Activated T-helper 2 cell treated with anti-CD3 and anti-CD28 coated beads, Interferon-gamma antibody, Interleukin-2, Interleukin-4, amounts not matched to agents 10 μg/mL and 5 μg/mL and 100 μg/mL, durations not matched to agents 14 hours and 24 hours and 36 hours (primary cell): ENCODE data around the gene ZBTB9. TPM values are rescaled to one million over a fixed set of nuclear protein-coding genes. Genes with fewer than 3 reads are reported as not detected.

Source experiments
- DNase-seq: peaks from one replicate; pipeline ENCODE4 v3.0.0; 2021; ENCODE audit warnings: low spot score
- H3K27ac Mint-ChIP-seq: one replicate; pipeline ENCODE4 v1.8.0; 2021; ENCODE audit warnings: mixed read lengths
- H3K27me3 Mint-ChIP-seq: one replicate; pipeline ENCODE4 v1.8.0; 2021; ENCODE audit warnings: low read depth, mixed read lengths
- H3K36me3 Mint-ChIP-seq: one replicate; pipeline ENCODE4 v1.8.0; 2021; ENCODE audit warnings: low read depth, mixed read lengths
- H3K4me1 Mint-ChIP-seq: one replicate; pipeline ENCODE4 v1.8.0; 2021; ENCODE audit warnings: low read depth, mixed read lengths
- H3K4me3 Mint-ChIP-seq: one replicate; pipeline ENCODE4 v1.8.0; 2021; ENCODE audit warnings: low read depth, mild to moderate bottlenecking, moderate library complexity, mixed read lengths
- H3K9me3 Mint-ChIP-seq: one replicate; pipeline ENCODE4 v1.8.0; 2021; ENCODE audit warnings: mixed read lengths
- intact Hi-C: fragments of 100-400 bp; cut with micrococcal nuclease; formaldehyde crosslinking; loops from one replicate; pipeline ENCODE4 v1.15.1; 2023
- total RNA-seq: library from RNA; stranded (reverse); gene quantifications from 2 replicates; pipeline ENCODE4 v1.2.3, GENCODE V29; 2022

The ZBTB9 gene
- total RNA-seq, 1 donor from 2014 or later, result 11.5 TPM

- H3K9me3 Mint-ChIP-seq, result no peaks in the 10 kb centered on the region
- H3K27ac Mint-ChIP-seq, result peak overlapping the region; percentile 45
- H3K4me3 Mint-ChIP-seq, result peak overlapping the region; percentile 70
- intact Hi-C loops, result loop anchor here (10.0 kb wide), 1 partner anchor 146 kb away; the partner anchor contains the start of genes B3GALT4, RPS18 and VPS52
- peaks cover 28% of the 10 kb centered on the region for H3K36me3 Mint-ChIP-seq
- H3K4me1 Mint-ChIP-seq, result peaks cover 66% of the 10 kb centered on the region
- no peak for DNase-seq
- H3K27me3 Mint-ChIP-seq, result no peaks in the 10 kb centered on the region
These were observed 33.1 kb upstream of the ZBTB9 start for GRCh38 chr6:33421344-33421643.

GRCh38 chr6:33423777-33424176 is 30.6 kb upstream of the ZBTB9 start:
- Mint-ChIP-seq H3K27ac (peak overlapping the region; percentile 90), H3K36me3 (peaks cover 28% of the 10 kb centered on the region), H3K9me3 (no peaks in the 10 kb centered on the region), H3K4me3 (peak overlapping the region; percentile 88), H3K4me1 (peaks cover 66% of the 10 kb centered on the region), H3K27me3 (no peaks in the 10 kb centered on the region)
- intact Hi-C loops, result loop anchor here (10.0 kb wide), 1 partner anchor 149 kb away; the partner anchor contains the start of genes B3GALT4, RPS18 and VPS52
- no peak for DNase-seq

- no peak for DNase-seq
- Mint-ChIP-seq H3K9me3 (no peaks in the 10 kb centered on the region), H3K27me3 (no peaks in the 10 kb centered on the region), H3K36me3 (peaks cover 28% of the 10 kb centered on the region), H3K27ac (peak overlapping the region; percentile 90), H3K4me1 (peaks cover 68% of the 10 kb centered on the region), H3K4me3 (peak overlapping the region; percentile 88)
- intact Hi-C loops, result loop anchor here (10.0 kb wide), 1 partner anchor 150 kb away; the partner anchor contains the start of genes B3GALT4, RPS18 and VPS52
These were observed 29.3 kb upstream of the ZBTB9 start for GRCh38 chr6:33424855-33425667.

- intact Hi-C loops, result loop anchor here (1.0 to 10.0 kb wide), 4 partner anchors 16 to 151 kb away; partner anchors contain the start of genes B3GALT4, KIFC1, RPS18 and VPS52
- Mint-ChIP-seq H3K27ac (peak overlapping the region; percentile 90), H3K27me3 (no peaks in the 10 kb centered on the region), H3K4me3 (peak overlapping the region; percentile 88), H3K9me3 (no peaks in the 10 kb centered on the region), H3K36me3 (peaks cover 28% of the 10 kb centered on the region), H3K4me1 (peaks cover 77% of the 10 kb centered on the region)
- peak; percentile 73 for DNase-seq
These were observed 28.5 kb upstream of the ZBTB9 start for GRCh38 chr6:33425668-33426577.

- Mint-ChIP-seq H3K27ac (peak overlapping the region; percentile 90), H3K36me3 (peaks cover 28% of the 10 kb centered on the region), H3K27me3 (no peaks in the 10 kb centered on the region), H3K4me1 (peaks cover 72% of the 10 kb centered on the region), H3K9me3 (no peaks in the 10 kb centered on the region), H3K4me3 (peak overlapping the region; percentile 88)
- DNase-seq, result no peak
- intact Hi-C loops, result loop anchor here (1.0 to 10.0 kb wide), 5 partner anchors 17 to 153 kb away; partner anchors contain the start of genes B3GALT4, BAK1, KIFC1 and RPS18
These were observed 27.5 kb upstream of the ZBTB9 start for GRCh38 chr6:33426590-33427511.

GRCh38 chr6:33427585-33428223 is 26.7 kb upstream of the ZBTB9 start:
- DNase-seq, result no peak
- peak overlapping the region; percentile 81 for H3K27ac Mint-ChIP-seq
- no peaks in the 10 kb centered on the region for H3K9me3 Mint-ChIP-seq
- no peaks in the 10 kb centered on the region for H3K27me3 Mint-ChIP-seq
- intact Hi-C loops, result loop anchor here (1.0 to 10.0 kb wide), 3 partner anchors 27 to 153 kb away; partner anchors contain the start of genes B3GALT4, BAK1, RPS18 and VPS52
- peak overlapping the region; percentile 88 for H3K4me3 Mint-ChIP-seq
- H3K4me1 Mint-ChIP-seq, result peaks cover 68% of the 10 kb centered on the region
- H3K36me3 Mint-ChIP-seq, result peaks cover 34% of the 10 kb centered on the region

GRCh38 chr6:33428224-33428965 is 26.0 kb upstream of the ZBTB9 start:
- peaks cover 33% of the 10 kb centered on the region for H3K36me3 Mint-ChIP-seq
- intact Hi-C loops, result loop anchor here (10.0 kb wide), 1 partner anchor 154 kb away; the partner anchor contains the start of genes B3GALT4, RPS18 and VPS52
- peak overlapping the region; percentile 86 for H3K4me3 Mint-ChIP-seq
- peaks cover 61% of the 10 kb centered on the region for H3K4me1 Mint-ChIP-seq
- H3K27ac Mint-ChIP-seq, result peak overlapping the region; percentile 73
- H3K27me3 Mint-ChIP-seq, result no peaks in the 10 kb centered on the region
- no peak for DNase-seq
- H3K9me3 Mint-ChIP-seq, result no peaks in the 10 kb centered on the region

- Mint-ChIP-seq H3K4me1 (peaks cover 54% of the 10 kb centered on the region), H3K4me3 (peak overlapping the region; percentile 86), H3K9me3 (no peaks in the 10 kb centered on the region), H3K27me3 (no peaks in the 10 kb centered on the region), H3K36me3 (peaks cover 30% of the 10 kb centered on the region), H3K27ac (peak overlapping the region; percentile 73)
- intact Hi-C loops, result loop anchor here (10.0 kb wide), 1 partner anchor 154 kb away; the partner anchor contains the start of genes B3GALT4, RPS18 and VPS52
- no peak for DNase-seq
These were observed 25.2 kb upstream of the ZBTB9 start for GRCh38 chr6:33428966-33429749.

- H3K4me1 Mint-ChIP-seq, result peaks cover 48% of the 10 kb centered on the region
- peak overlapping the region; percentile 86 for H3K4me3 Mint-ChIP-seq
- H3K27me3 Mint-ChIP-seq, result no peaks in the 10 kb centered on the region
- H3K27ac Mint-ChIP-seq, result peak overlapping the region; percentile 9
- H3K36me3 Mint-ChIP-seq, result peaks cover 26% of the 10 kb centered on the region
- H3K9me3 Mint-ChIP-seq, result no peaks in the 10 kb centered on the region
- intact Hi-C loops, result loop anchor here (10.0 kb wide), 1 partner anchor 155 kb away; the partner anchor contains the start of genes B3GALT4, RPS18 and VPS52
- DNase-seq, result no peak
These were observed 24.7 kb upstream of the ZBTB9 start for GRCh38 chr6:33429750-33430052.

- Mint-ChIP-seq H3K4me3 (no peak overlapping the region), H3K9me3 (no peaks in the 10 kb centered on the region), H3K36me3 (peaks cover 26% of the 10 kb centered on the region), H3K27me3 (no peaks in the 10 kb centered on the region), H3K27ac (peak overlapping the region; percentile 24), H3K4me1 (peaks cover 42% of the 10 kb centered on the region)
- no peak for DNase-seq
- intact Hi-C loops, result no loop called here
These were observed 24.0 kb upstream of the ZBTB9 start for GRCh38 chr6:33430334-33430733.
